ENCODE measurements around the gene INPP5K.
A peak's percentile ranks its signal among the peaks of the same experiment; 100 is the strongest.
"Not testable (repeated sequence)": the region's sequence is repeated elsewhere in the genome, so short reads cannot be mapped to it uniquely, and the experiment has no call there.

The INPP5K gene

DNA sequence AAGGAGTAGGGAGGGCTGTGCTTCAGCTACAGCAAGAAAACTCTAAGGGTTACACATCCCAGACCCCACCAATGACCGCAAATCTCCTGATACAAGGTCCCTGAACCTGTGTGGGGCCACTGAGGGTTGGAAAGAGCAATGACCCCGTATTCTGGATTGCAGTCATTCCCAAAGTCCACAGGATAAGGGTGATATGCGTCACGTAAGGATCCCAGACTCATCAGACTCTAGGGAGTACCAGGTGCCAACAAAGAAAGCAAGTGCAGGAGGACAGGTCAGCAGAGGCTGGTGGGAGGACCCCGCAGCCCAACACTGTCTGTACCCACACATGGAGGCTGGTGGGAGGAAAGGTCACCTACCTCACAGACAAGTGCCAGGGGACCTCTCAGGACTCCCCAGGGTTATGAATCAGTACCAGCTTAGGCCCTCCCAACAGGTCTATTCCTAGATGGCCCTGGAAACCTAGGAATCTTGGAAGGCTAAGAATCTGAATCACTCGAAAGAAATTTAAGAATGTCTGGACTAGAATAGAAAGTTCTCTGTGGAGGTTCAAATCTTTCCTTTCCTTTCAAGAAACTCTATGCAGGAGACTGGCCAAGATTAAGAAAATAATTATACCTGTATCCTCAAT, 30.0 kb upstream of the INPP5K start:
- no peak for DNase-seq

DNA sequence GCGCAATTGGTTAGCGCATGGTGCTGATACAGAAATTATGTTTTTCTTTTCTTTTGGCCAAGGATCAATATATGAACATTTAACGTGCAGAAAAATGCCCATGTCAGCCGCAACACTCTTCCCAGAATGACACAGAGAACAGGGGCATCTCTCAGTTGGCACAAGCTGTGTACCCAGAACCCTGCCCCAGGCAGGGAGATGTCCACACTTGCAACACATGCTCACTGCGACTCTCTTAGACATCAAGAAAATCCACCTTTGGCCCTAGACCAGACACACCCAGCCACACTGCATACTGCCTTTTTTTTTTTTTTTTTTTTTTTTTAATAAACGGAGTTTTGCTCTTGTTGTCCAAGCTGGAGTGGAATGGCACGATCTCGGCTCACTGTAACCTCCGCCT, 29.2 kb upstream of the INPP5K start:
- no peak for DNase-seq

DNA sequence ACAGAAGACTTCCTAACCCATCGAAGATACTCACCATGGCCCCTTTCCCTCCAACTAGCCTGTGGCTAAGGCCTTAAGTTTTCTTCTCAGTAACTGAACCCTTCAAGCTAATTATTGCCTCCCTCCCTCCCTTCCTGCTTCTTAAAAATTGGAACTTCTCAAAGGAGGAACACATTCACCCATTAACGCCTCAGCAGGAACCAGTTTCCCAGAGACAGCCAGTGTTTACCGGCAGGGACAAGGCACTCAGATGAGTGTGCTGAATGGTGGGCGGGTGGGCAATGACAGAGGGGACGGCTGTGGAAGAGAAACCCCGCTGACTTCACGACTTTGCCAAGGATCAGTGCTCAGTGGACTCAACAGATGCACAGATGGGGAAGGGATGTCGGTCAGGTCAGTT, 25.9 kb upstream of the INPP5K start:
- no peak for DNase-seq

DNA sequence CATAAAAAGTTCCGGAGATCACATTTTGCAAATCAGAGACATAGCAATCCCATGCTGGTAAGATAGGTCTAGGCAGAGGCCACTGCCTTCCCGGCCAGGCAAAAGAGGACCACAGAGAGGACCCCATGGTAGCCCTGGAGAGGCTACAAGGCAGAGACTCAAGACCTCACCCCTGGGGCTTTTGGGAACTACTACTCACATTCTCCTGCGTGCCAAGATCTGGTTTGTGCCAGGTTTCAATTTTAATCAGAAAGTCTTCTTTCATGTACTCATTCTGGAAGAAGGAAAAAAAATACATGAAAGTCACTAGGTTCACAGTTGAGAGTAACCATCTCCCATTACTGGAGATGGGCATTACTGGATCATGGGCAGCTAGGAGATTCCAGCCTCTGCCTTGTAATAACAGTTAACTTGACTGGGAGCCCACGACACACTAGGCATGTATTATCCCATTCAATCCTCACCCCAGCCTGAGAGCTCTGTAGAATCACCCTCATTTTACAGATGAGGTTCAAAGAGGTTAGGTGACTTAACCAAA, 25.0 kb upstream of the INPP5K start:
- no peak for DNase-seq

DNA sequence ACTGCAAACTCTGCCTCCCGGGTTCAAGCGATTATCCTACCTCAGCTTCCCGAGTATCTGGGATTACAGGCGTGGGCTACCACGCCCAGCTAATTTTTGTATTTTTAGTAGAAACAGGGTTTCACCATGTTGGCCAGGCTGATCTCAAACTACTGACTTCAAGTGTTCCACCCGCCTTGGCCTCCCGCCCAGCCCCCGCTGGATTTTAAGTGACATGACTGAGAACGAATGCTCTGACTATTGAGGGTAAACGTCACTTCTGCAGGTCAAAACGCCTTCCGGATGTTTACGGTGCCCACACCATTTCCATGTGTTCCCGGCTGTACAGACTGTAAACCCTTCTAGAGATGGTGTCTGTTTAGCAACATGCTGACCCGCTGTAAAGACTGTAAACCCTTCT, 23.4 kb upstream of the INPP5K start:
- no peak for DNase-seq

DNA sequence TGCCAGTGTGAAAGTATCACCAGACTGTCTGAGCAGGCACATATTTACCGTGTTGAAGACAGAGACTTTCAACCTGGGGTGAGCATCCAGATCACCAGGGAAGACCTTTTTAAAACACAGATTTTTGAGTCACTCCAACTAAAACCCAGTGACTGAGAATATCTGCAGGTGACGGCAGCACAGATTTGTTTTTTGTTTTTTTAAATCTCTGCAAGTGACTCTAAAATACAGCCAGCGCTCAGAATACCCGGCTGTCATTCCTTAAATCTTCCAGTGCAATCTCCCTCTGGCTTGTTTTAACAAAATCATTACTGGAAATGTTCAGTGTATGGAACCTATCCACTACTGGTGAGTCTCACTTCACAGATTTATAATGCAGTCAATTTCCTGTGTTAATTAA, 19.3 kb upstream of the INPP5K start:
- no peak for DNase-seq

DNA sequence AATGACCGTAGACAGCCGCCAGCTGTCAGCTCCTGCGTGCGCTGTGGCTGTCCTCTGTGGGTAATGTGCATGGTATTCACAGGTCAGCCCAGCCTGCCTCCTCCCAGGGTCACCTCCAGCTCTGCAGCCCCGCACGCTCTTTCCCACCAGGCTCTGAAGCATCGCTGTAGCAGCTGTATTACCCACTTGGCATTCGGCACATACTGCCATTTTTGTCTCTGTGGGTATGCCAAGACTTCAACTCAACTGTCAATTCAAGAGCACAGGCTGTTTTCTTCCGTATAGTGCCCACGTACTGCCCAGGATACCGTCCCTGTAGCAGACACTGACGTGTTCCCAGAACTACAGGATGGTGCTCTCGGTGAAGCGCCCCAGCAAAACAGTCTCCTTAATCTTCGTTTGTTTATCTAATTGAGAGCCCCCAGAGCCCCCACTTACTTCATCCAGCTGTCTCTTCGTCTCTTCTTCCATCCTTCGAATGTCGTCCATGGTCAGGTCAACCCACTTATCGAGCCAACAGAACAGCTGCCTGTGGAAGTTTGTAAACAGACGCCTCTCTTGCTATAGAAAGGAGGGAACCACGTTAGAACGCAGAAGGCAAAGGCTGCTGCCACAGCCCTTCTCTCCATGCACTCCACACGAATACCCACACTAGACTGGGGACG, 17.4 kb upstream of the INPP5K start:
- DNase-seq = no peak

DNA sequence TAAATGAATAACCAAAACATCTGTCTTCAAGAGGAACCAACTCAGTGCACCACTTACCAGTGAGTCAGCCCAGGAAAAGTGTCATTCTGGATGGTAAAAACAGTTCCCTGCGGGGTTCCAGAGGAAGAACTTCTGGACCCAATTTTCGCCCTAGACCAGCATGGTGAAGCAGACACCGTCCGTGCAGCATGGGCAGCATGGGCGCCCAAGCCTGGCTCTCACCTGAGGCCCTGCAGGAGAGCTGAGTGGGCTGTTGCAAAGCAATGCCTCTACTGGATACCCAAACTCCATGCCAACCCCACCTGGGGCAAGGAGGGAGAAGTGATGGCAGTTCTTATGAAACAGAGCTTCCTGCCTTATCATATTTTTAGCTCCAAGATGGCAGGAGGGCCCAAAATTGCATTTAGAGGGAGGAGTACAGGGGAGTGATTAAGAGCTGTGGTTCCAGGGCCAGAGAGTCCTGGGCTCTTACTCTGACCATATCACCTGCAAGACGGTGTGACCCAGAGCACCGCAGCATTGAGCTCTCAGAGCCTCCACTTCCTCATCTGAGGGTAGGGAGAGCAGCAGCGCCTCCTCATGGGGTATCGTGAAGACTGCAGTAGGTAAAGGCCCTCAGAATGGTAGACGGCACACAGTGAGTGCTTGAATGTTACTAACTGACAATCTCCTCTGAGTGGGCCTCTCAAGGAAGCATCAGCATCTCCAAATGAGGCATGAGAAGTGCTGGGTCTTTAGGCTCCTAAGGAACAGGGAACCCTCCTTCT, 16.6 kb upstream of the INPP5K start:
- DNase-seq = peak; percentile 35 to 58 (median 42)

DNA sequence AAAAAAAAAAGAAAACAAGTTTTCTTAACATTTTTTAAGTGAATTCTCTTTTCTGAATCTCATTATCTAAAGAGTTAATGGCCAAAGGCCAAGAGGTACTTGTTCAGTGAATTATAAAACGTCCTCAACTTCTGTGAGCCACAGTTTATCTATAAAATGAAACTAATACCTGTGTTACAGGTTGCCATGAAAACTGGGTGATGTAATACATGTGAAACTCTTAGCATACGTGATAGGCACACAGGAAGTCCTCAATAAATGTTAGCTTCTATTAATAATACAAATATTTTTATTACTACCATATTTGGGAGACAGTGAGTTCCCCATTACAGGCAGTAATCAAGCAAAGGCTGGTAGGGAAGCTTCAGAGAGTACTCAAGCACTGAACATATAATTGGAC, 13.5 kb upstream of the INPP5K start:
- DNase-seq = no peak

DNA sequence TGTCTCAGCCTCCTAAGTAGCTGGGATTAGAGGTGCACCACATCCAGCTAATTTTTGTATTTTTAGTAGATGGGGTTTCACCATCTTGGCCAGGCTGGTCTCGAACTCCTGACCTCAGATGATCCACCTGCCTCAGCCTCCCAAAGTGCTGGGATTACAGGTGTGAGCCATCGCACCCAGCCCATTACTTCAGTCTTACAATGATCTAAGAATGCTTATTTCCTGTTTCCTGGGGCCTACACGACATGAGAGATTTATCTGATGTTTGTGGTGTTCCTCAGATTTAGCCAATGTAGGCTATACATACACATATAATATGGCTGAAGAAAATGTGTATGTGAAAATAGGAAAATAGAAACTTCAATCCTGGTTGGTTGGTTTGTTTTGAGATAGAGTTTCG, 10.5 kb upstream of the INPP5K start:
- peak in 5 of 6 experiments; percentile 8 to 31 (median 21) for DNase-seq

DNA sequence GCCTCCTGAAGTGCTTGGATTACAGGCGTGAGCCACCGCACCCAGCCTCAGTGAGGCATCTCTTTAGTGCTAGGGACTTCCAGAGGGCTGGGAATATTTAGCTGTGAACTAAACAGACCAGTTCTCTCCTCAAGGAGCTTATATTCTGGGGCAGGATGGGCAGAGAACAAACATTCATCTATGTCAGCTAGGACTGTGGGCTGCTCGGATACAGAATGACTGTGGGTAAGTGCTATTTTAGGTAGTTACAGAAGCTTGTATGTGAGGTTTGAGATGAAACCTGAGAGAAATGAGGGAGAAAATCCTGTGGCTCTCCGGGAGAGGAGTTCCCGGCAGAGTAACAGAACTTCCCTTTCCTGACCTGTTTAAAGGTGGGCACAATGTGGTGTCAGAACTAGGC, 6.2 kb upstream of the INPP5K start:
- no peak for DNase-seq

DNA sequence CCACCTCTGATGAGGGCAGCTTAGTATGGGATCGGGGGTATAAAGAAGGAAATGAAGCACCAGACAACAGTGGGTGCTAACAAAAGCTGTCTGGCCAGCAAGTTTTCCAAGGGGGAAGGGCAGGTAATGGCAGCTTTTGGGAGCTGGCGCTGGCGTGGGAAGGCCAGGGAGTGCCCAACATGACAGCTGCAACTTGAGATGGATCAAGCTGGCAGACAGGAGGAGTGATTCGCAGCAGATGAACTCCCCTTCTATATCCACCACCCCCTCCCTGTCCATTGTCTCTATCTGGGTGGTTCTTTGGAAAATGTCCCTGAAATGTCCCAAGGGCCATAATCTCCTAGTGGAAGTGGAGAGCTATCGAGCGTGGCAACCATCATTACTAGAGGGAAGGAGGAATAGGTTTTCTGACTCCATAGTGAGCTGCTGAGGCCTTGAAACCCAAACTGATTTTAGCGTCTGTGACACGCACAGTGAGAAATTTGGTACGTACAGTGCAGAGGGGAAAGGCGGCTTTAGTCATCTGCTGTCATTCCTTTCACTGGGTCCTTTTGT, 4.8 kb upstream of the INPP5K start:
- no peak for DNase-seq

DNA sequence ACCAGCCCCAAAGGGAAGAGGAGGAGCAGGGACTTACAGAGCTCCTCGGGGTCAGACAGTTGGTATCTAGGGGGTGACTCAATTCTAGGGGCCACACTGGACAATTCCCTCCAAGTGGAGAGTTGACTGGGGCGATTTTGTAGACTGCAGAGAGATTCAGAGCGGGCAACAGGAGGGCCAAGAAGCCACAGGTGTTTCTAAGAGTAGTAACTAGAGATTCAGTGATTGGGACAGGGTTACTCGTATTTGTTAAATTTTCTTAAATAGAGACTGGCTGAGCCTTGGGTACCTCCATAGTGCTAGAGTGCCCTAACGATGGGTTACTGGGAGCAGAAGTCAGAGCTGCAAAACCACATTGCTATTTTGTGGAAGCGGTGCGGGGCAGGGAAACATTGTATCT, 3.3 kb upstream of the INPP5K start:
- no peak for DNase-seq

DNA sequence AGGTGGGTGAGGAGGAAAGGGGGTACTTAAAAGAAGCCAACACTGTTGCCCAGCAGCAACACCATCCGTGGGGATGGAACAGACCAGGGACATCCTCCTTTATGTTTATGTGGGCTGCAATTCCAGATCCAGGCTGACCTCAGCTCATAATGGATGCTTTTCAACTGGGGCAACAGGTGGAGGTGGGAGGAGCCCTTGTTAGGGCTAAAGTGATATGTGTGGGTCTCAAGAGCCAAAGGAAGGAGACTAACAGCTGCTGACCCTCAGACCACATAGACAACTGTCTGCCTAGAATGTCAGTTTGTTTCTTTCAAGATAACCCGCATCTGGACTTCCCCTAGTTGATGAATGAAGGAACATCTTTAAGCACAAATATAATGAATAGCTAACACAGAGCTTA, 2.0 kb upstream of the INPP5K start:
- no peak for DNase-seq

DNA sequence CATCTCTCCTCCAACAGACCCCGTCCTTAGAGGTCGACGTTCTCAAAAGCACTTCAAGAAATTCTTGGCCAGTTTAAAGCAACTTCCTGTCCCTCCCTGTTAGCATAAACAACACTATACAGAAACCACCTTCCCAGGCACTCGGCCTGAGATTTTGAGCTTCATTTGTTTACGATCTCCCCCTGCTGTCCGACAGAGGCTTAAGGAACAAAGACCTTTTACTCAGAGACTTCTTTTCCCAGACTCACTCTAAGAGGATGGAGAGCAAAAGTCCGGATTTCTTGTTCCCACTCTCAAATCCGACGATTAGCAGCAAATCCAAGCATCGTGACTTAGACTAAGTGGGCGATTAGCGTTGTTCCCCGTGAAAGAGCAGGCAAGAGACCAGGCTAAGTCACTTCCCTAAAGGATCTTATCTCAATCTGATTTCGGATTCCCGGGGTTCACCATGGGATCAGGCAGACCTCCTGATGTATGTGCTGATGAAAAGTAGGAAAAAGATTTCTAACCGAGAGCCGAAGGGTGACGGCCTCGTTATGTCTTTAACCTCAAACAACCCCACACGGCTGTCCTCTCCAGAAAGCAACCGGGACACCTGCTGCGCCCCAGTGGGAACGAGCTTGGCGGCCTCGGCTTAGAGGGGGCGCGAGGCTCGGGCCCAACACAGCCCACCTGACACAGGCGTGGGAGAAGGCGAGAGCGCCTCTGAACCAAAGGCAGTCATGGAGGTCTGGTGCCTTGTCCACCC, 598 bp downstream of the INPP5K start:
- DNase-seq = peak in 5 of 6 experiments; percentile 22 to 58 (median 48)

DNA sequence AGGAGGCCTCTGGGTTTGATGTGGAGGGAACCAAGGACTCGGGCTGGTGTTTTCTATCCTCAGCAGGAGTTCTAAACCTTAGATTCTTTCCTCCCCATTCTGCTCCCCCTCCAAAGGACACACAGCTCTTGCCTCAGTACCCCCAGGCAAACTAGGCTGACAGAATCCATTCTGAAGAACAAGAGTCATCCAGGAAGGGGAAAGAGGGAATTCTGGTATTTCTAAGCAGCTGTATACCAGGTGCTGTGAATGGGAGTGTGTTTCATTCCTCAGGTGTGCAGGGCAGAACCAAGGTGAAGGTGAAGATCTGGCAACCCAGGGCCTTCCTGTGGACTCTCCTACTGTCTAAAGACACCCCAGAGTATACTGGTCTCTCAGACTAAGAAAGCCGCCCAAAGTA, 4.1 kb downstream of the INPP5K start:
- no peak for DNase-seq

DNA sequence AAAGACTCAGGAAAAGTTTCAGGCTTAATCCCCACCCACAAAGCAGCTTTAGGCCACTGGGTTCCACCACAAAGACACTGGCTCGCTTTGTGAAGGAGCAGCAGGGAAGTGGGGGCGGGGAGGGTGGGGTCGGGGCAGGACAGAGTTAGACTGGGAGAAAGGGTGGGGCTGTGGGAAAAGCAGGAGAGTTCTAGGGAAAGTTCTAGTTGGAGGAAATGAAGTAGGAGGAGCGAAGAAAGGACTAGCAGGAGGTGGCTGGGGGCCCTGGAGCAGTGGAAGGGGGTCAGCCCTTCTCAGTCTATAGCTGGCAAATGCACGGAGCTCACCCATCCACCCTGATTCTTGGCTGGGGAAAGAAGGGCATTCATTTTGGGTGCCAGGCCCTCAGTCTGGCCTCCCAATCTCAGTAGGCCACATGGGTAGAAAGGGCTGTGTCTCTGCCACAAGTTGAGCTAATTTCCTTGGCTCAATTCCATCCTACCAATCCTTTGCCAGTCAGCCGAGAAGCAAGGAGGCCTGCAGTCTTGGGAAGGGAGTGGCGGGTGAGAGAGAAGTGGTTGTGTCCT, 4.6 kb downstream of the INPP5K start:
- DNase-seq = no peak

DNA sequence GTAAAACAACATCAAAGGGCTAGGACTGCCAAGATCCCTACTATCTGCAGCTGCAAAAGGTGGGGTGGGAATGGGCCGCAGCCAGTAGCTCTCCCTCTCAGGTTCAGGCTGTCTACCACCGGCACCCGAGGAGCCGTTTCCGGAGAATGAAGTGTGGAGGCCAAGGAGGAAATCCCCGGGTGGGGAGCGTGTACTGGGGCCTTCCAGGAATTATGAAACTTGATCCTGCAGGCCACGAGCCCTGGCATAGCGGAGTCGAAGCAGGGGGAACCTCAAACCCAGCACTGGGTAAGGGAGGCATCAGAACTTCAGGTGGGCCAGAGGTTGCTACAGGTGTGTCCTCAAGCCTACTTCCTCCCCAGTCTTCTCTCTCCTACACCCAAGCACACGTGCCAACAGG, 5.1 kb downstream of the INPP5K start:
- no peak for DNase-seq

DNA sequence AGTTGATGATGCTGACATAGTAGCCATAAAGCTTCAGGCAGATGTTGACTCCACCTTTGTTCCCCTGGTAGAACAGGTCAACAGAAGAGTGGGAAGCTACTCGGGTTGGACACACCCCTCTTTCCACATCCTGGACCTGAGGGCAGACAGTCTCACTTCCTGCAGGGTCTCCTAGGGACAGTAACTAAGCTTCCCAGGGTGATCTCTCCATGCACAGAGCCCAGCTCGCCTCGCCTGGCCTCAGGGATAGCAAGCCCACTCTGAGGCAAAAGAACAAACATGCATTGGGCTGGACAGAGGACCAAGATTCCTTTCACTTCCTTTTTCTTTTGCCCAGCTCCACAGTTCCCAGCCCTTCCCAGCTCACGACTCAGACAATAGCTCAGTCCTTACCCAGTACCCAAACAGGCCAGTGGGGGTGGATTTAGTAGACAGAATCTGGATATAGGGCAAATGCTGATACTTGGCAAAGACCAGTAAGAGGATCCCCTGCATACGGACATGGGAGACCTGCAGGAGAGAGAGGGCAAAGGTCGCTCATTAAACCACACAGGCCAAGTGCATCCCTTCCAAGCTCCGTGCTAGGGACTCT, 7.0 kb downstream of the INPP5K start:
- no peak for DNase-seq

DNA sequence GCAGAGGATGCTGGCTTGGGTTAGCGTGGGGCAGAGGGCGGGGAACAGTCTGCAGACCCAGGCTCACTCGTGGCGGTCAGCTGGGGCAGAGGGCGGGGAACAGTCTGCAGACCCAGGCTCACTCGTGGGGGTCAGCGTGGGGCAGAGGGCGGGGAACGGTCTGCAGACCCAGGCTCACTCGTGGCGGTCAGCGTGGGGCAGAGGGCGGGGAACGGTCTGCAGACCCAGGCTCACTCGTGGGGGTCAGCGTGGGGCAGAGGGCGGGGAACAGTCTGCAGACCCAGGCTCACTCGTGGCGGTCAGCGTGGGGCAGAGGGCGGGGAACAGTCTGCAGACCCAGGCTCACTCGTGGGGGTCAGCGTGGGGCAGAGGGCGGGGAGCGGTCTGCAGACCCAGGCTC, 7.7 kb downstream of the INPP5K start:
- not testable (repeated sequence) for DNase-seq

DNA sequence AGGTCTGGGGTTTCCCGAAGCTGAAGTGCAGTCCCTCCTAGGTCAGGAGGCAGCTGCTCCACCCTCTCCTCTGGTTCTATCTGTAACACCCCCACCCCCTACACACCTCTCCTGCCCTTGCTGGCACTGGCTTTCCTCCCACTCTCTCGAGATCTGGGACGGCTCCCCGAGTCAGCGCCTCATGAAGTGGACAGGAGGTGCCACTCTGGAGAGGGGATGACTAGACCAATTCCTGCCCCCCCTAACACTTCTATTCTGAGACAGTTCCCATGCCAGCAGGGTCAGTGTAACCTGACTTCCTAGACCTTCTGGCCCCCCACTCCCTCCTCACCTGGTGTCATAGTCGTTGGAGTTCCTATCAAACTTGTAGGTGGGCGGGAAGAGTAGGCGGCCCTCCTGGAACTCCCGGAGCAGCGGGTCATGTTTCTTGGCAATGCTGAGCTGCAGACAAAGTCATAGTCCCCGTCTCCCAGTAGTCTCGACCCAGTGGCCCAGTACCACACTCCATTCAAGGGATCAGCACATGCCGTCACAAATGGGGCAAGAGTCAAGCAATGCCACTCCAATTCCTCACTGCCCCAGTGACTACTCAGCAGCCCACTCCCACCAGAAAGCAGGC, 9.7 kb downstream of the INPP5K start:
- DNase-seq = no peak

DNA sequence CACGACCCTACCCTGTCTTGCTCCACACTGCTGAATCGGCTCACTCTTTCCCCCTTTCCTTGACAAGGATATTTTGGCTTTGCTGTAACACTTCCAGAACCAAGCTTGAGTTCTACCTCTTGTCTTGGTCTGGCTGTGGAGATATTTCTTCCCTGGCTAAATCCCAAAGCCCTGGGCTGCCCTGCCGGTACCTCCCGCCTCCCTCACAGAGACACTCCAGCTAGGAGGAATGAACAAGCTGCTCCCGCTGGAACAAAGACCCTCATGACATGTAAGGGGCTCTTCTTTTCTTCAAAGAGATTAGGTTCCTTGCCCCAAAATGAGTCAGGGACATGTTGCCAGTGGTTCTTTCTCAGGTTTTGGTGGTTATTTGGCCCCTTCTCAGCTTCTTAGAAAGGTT, 10.8 kb downstream of the INPP5K start:
- no peak for DNase-seq

All from stimulated activated naive CD4-positive, alpha-beta T cell (primary cell).